Natural killer cell (primary cell): ENCODE results near the gene ZFR. TPM values are rescaled to one million over a fixed set of nuclear protein-coding genes. Genes with fewer than 3 reads are reported as not detected.

Experiments
- ATAC-seq, 3 donors: fragments of 150-1000 bp in 2 of 3; fragments of 200-7000 bp in 1 of 3; cut with Tn5 transposase; 1 replicate in 1 of 3; 2 replicates in 2 of 3; pipeline ENCODE4 v1.10.0; 2021; ENCODE audit warnings: mild to moderate bottlenecking in 2 of 3, moderate library complexity in 2 of 3
- DNase-seq, 2 donors: peaks; one replicate each; pipeline versions ENCODE4 v3.0.0 to v3.0.0-alpha.2; 2013 to 2021; ENCODE audit warnings: mixed read lengths in 1 of 2
- H3K27ac ChIP-seq: one replicate; pipeline ENCODE4 v1.5.1; 2013; ENCODE audit warnings: mild to moderate bottlenecking, low read length
- H3K27me3 ChIP-seq: one replicate; pipeline ENCODE4 v1.6.1; 2013; ENCODE audit warnings: low read length; ENCODE audit not compliant: control insufficient read depth, insufficient read depth
- H3K36me3 ChIP-seq: one replicate; pipeline ENCODE4 v1.6.1; 2013; ENCODE audit warnings: low read length; ENCODE audit not compliant: control insufficient read depth, insufficient read depth
- H3K4me1 ChIP-seq: one replicate; pipeline ENCODE4 v1.6.1; 2013; ENCODE audit warnings: low read length; ENCODE audit not compliant: control insufficient read depth, insufficient read depth
- H3K4me3 ChIP-seq: one replicate; pipeline ENCODE4 v1.5.1; 2013; ENCODE audit warnings: low read length
- H3K9me3 ChIP-seq: one replicate; pipeline ENCODE4 v1.6.1; 2013; ENCODE audit warnings: low read length; ENCODE audit not compliant: control insufficient read depth, insufficient read depth
- H3K27ac Mint-ChIP-seq, 2 donors: one replicate each; pipeline ENCODE4 v1.8.0; 2022; ENCODE audit warnings: mild to moderate bottlenecking in 2 of 2, mixed read lengths in 2 of 2, moderate library complexity in 1 of 2
- H3K27me3 Mint-ChIP-seq, 2 donors: one replicate each; pipeline ENCODE4 v1.8.0; 2022; ENCODE audit warnings: low read depth in 2 of 2, mixed read lengths in 2 of 2
- H3K36me3 Mint-ChIP-seq: one replicate; pipeline ENCODE4 v1.8.0; 2022; ENCODE audit warnings: mixed read lengths
- H3K4me1 Mint-ChIP-seq, 2 donors: one replicate each; pipeline ENCODE4 v1.8.0; 2022; ENCODE audit warnings: mixed read lengths in 2 of 2
- H3K4me3 Mint-ChIP-seq: one replicate; pipeline ENCODE4 v1.8.0; 2022; ENCODE audit warnings: mild to moderate bottlenecking, moderate library complexity, mixed read lengths
- H3K9me3 Mint-ChIP-seq, 2 donors: one replicate each; pipeline ENCODE4 v1.8.0; 2022; ENCODE audit warnings: mixed read lengths in 2 of 2
- CTCF ChIP-seq: fragments of 200-600 bp; IDR thresholded peaks from one replicate; pipeline ENCODE4 v1.8.0; 2022; ENCODE audit warnings: antibody characterized with exemption
- WGBS: methylation state at CpG from one replicate; pipeline ENCODE4 v1.1.7; 2013; ENCODE audit warnings: missing lambda C conversion rate; ENCODE audit not compliant: insufficient coverage; 5-methylcytosine and 5-hydroxymethylcytosine counted together
- intact Hi-C: fragments of 100-400 bp; cut with micrococcal nuclease; formaldehyde crosslinking; loops from one replicate; pipeline ENCODE4 v1.14.2; 2022
- total RNA-seq, 4 donors: library from RNA; stranded (reverse); fragments of 120-200 nt in 1 of 4; gene quantifications; one replicate each; pipeline versions ENCODE4 v1.2.3 to v1.2.4, GENCODE V29; 2013 to 2022

Gene ZFR
- total RNA-seq, 3 donors from 2014 or later (not counting 1 experiment from before 2014, with no cell fraction given): 62.7 to 70.8 (median 62.7) TPM

- intact Hi-C loops: loop anchor here (10.0 kb wide), 1 partner anchor 204 kb away; no protein-coding TSS in a partner anchor
- no peak for TF ChIP-seq CTCF
- H3K36me3 Mint-ChIP-seq: peaks cover 7% of the 10 kb centered on the region
These were observed 33.9 kb downstream of the ZFR start for GRCh38 chr5:32410630-32411029.

GRCh38 chr5:32406650-32407049 lies 37.9 kb downstream of the ZFR start:
- Mint-ChIP-seq H3K9me3 (no peaks in the 10 kb centered on the region), H3K27me3 (no peaks in the 10 kb centered on the region), H3K27ac (no peak overlapping the region), H3K4me3 (no peak overlapping the region), H3K4me1 (peaks cover 0 to 10% of the 10 kb centered on the region in 2 donors), H3K36me3 (peaks cover 25% of the 10 kb centered on the region)
- Histone ChIP-seq H3K27ac (no peak overlapping the region), H3K9me3 (no peaks in the 10 kb centered on the region), H3K27me3 (no peaks in the 10 kb centered on the region), H3K4me3 (no peak overlapping the region), H3K36me3 (peaks cover 94% of the 10 kb centered on the region), H3K4me1 (no peaks in the 10 kb centered on the region)
- intact Hi-C loops: no loop called here
- TF ChIP-seq CTCF: no peak
- WGBS: 100% methylated on average over 1 of the region's 2 CpGs
- ATAC-seq (no peak), DNase-seq (no peak)

More at GRCh38 chr5:32410630-32411029, 33.9 kb downstream of the ZFR start:
- no peak overlapping the region for H3K4me3 ChIP-seq
- DNase-seq (no peak), ATAC-seq (no peak)
- no peak overlapping the region for H3K4me3 Mint-ChIP-seq
- H3K27me3 Mint-ChIP-seq: no peaks in the 10 kb centered on the region
- no peaks in the 10 kb centered on the region for H3K27me3 ChIP-seq
- H3K4me1 ChIP-seq: no peaks in the 10 kb centered on the region
- no peaks in the 10 kb centered on the region for H3K9me3 ChIP-seq
- H3K27ac Mint-ChIP-seq: no peak overlapping the region
- peaks cover 10 to 21% of the 10 kb centered on the region in 2 donors for H3K4me1 Mint-ChIP-seq
- no peak overlapping the region for H3K27ac ChIP-seq
- H3K9me3 Mint-ChIP-seq: no peaks in the 10 kb centered on the region
- H3K36me3 ChIP-seq: peaks cover 83% of the 10 kb centered on the region

GRCh38 chr5:32405507-32405906 lies 39.0 kb downstream of the ZFR start:
- DNase-seq (no peak), ATAC-seq (no peak)
- Histone ChIP-seq H3K27ac (no peak overlapping the region), H3K36me3 (peaks cover 97% of the 10 kb centered on the region), H3K4me3 (no peak overlapping the region), H3K9me3 (no peaks in the 10 kb centered on the region), H3K4me1 (no peaks in the 10 kb centered on the region), H3K27me3 (no peaks in the 10 kb centered on the region)
- H3K27ac Mint-ChIP-seq: peak overlapping the region in 1 of 2 donors; percentile 4
- H3K27me3 Mint-ChIP-seq: no peaks in the 10 kb centered on the region
- intact Hi-C loops: no loop called here
- H3K4me3 Mint-ChIP-seq: no peak overlapping the region
- peaks cover 0 to 9% of the 10 kb centered on the region in 2 donors for H3K4me1 Mint-ChIP-seq
- WGBS: 94% methylated on average over 5 of the region's 5 CpGs
- H3K36me3 Mint-ChIP-seq: peaks cover 33% of the 10 kb centered on the region
- no peak for TF ChIP-seq CTCF
- no peaks in the 10 kb centered on the region for H3K9me3 Mint-ChIP-seq

GRCh38 chr5:32403760-32404159 lies 40.8 kb downstream of the ZFR start:
- ATAC-seq (no peak), DNase-seq (no peak)
- no peak overlapping the region for H3K27ac ChIP-seq
- H3K4me1 ChIP-seq: no peaks in the 10 kb centered on the region
- intact Hi-C loops: no loop called here
- Mint-ChIP-seq H3K4me1 (peaks cover 0 to 6% of the 10 kb centered on the region in 2 donors), H3K27ac (peak overlapping the region in 1 of 2 donors; percentile 17), H3K36me3 (peaks cover 41% of the 10 kb centered on the region), H3K9me3 (no peaks in the 10 kb centered on the region), H3K4me3 (no peak overlapping the region), H3K27me3 (no peaks in the 10 kb centered on the region)
- H3K27me3 ChIP-seq: no peaks in the 10 kb centered on the region
- 96% methylated on average over 5 of the region's 6 CpGs for WGBS
- no peak overlapping the region for H3K4me3 ChIP-seq
- H3K9me3 ChIP-seq: no peaks in the 10 kb centered on the region
- peaks cover 94% of the 10 kb centered on the region for H3K36me3 ChIP-seq
- no peak for TF ChIP-seq CTCF
